Stomach (tissue), 19 donors: Measurements from ENCODE around the gene KHSRP. TPM values are rescaled to one million over a fixed set of nuclear protein-coding genes. Genes with fewer than 3 reads are reported as not detected.

ENCODE experiments used
- DNase-seq, 2 donors: peaks; one replicate each; pipeline versions ENCODE4 v3.0.0 to v3.0.0-alpha.2; 2013 to 2019
- H3K27ac ChIP-seq, 5 donors: fragments of 200-600 bp in 4 of 5; sonication (generic) in 4 of 5; one replicate each; pipeline ENCODE4 v1.5.1; 2013 to 2019; ENCODE audit warnings: mild to moderate bottlenecking in 1 of 5, moderate library complexity in 1 of 5
- H3K27me3 ChIP-seq, 3 donors: fragments of 200-600 bp; sonication (generic); one replicate each; pipeline ENCODE4 v1.5.1; 2017 to 2019; ENCODE audit warnings: mixed run types in 1 of 3
- H3K36me3 ChIP-seq, 4 donors: fragments of 200-600 bp; sonication (generic); 1 replicate in 3 of 4; 2 replicates in 1 of 4; pipeline ENCODE4 v1.5.1; 2016 to 2019
- H3K4me1 ChIP-seq, 4 donors: fragments of 200-600 bp; sonication (generic); one replicate each; pipeline ENCODE4 v1.5.1; 2016 to 2019
- H3K4me3 ChIP-seq, 4 donors: fragments of 200-600 bp; sonication (generic) in 3 of 4; one replicate each; pipeline ENCODE4 v1.5.1; 2016 to 2019; ENCODE audit warnings: mild to moderate bottlenecking in 1 of 4
- H3K9me3 ChIP-seq, 4 donors: fragments of 200-600 bp; sonication (generic); one replicate each; pipeline ENCODE4 v1.5.1; 2016 to 2019
- EP300 ChIP-seq: sonication (generic); formaldehyde crosslinking; IDR thresholded peaks from one replicate; pipeline ENCODE4 v1.6.1; 2017; ENCODE audit warnings: antibody characterized with exemption
- POLR2A ChIP-seq, 4 donors: fragments of 450-650 bp; IDR thresholded peaks; one replicate each; pipeline ENCODE4 v1.6.1; 2016; ENCODE audit warnings: antibody characterized with exemption in 4 of 4, control low read depth in 2 of 4, mild to moderate bottlenecking in 1 of 4, moderate library complexity in 1 of 4
- POLR2AphosphoS5 ChIP-seq, 3 donors: sonication (generic); formaldehyde crosslinking; IDR thresholded peaks; one replicate each; pipeline ENCODE4 v1.6.1; 2016; ENCODE audit warnings: antibody characterized with exemption in 3 of 3
- WGBS, 5 donors: extraction: QIAGEN DNeasy Blood & Tissue Kit in 3 of 5; methylation state at CpG; one replicate each; pipeline versions ENCODE4 v1.1.5 to v1.1.7; 2013 to 2018; 5-methylcytosine and 5-hydroxymethylcytosine counted together
- intact Hi-C: fragments of 100-400 bp; cut with DNase I; formaldehyde crosslinking; loops from one replicate; pipeline ENCODE4 v1.15.1; 2023; ENCODE audit warnings: low total_unique reads
- long read RNA-seq, 10 donors: transcript quantifications; one replicate each; lab custom pipeline, GENCODE V29; 2026
- polyA plus RNA-seq, 3 donors: library from polyadenylated mRNA; stranded (reverse); fragments of 200-250 nt; gene quantifications; one replicate each; pipeline ENCODE4 v1.2.3, GENCODE V29; 2013
- total RNA-seq, 5 donors: library from RNA; depleted of rRNA; stranded (reverse); fragments of >200 nt; gene quantifications; one replicate each; pipeline versions ENCODE4 v1.1.0 to v1.2.3, GENCODE V29; 2014 to 2016
- TF ChIP-seq, protein P1 (sequence below), 7 experiments: fragments of 450-650 bp in 4 of 7; fragments of 200-600 bp in 3 of 7; sonication (generic) in 3 of 7; IDR thresholded peaks; one replicate each; pipeline ENCODE4 v1.5.1; 2016 to 2019; ENCODE audit warnings: antibody characterized with exemption in 7 of 7, control low read depth in 2 of 7, mild to moderate bottlenecking in 1 of 7
- donor health status: healthy with polysubstance abuse.
- donor health status: Bipolar disorder and iron deficiency.
- donor health status: healthy.

Gene KHSRP
- 100 to 1,000 TPM; 111 to 130 (median 112) TPM for total RNA-seq
- polyA plus RNA-seq, result 100 to 1,000 TPM in 1 of 3 donors, 10 to 100 TPM in 2; 49.1 to 103 (median 79.3) TPM
- long read RNA-seq, donor 1, partial matches to known transcripts, result 0 of 6 reads
- long read RNA-seq, donor 1, other reads (novel, unspliced or antisense), result 0 of 6 reads
- long read RNA-seq, donor 2, partial matches to known transcripts, result 7 of 13 reads
- long read RNA-seq, donor 2, other reads (novel, unspliced or antisense), result 0 of 13 reads
- long read RNA-seq, donor 3, partial matches to known transcripts, result 0 of 3 reads
- long read RNA-seq, donor 3, other reads (novel, unspliced or antisense), result 0 of 3 reads
- long read RNA-seq, donor 4, partial matches to known transcripts, result 0 of 2 reads
- long read RNA-seq, donor 4, other reads (novel, unspliced or antisense), result 0 of 2 reads
- long read RNA-seq, donor 5, transcript KHSRP-212 (3 exons, 851 nt), result major isoform, 7 of 51 reads
- long read RNA-seq, donor 5, partial matches to known transcripts, result 41 of 51 reads
- long read RNA-seq, donor 5, other reads (novel, unspliced or antisense), result 0 of 51 reads
- long read RNA-seq, donor 6, partial matches to known transcripts, result 19 of 27 reads
- long read RNA-seq, donor 6, other reads (novel, unspliced or antisense), result 0 of 27 reads
- long read RNA-seq, donor 7, transcript KHSRP-212 (3 exons, 851 nt), result major isoform, 9 of 37 reads
- long read RNA-seq, donor 7, partial matches to known transcripts, result 24 of 37 reads
- long read RNA-seq, donor 7, other reads (novel, unspliced or antisense), result 0 of 37 reads
- long read RNA-seq, donor 8, transcript KHSRP-212 (3 exons, 851 nt), result major isoform, 5 of 19 reads
- long read RNA-seq, donor 8, partial matches to known transcripts, result 11 of 19 reads
- long read RNA-seq, donor 8, other reads (novel, unspliced or antisense), result 0 of 19 reads
- long read RNA-seq, donor 9, partial matches to known transcripts, result 28 of 34 reads
- long read RNA-seq, donor 9, other reads (novel, unspliced or antisense), result 0 of 34 reads
- long read RNA-seq, donor 10, partial matches to known transcripts, result 0 of 4 reads
- long read RNA-seq, donor 10, other reads (novel, unspliced or antisense), result 0 of 4 reads

- peak within 1 kb of the TSS; percentile 73 to 87 (median 85) for H3K27ac ChIP-seq
- H3K4me1 ChIP-seq, result peaks cover 15 to 41% (median 35%) of the 10 kb centered on the region in 4 donors
- TF ChIP-seq POLR2AphosphoS5 (IDR thresholded peaks at IDR 0.05), result peak; percentile 29 to 91 (median 85)
- TF ChIP-seq EP300, result no peak
- intact Hi-C loops, result no loop called here
- no peaks in the 10 kb centered on the region for H3K27me3 ChIP-seq
- DNase-seq, result peak in 1 of 2 donors; percentile 59
- WGBS, 5 donors, result 0 to 1% (median 1%) methylated on average over 3 to 114 of the region's 114 CpGs
- H3K4me3 ChIP-seq, result peak within 1 kb of the TSS; percentile 84 to 92 (median 86)
- peaks cover 24 to 30% (median 28%) of the 10 kb centered on the region in 4 donors for H3K36me3 ChIP-seq
- H3K9me3 ChIP-seq, result no peaks in the 10 kb centered on the region
Measured at GRCh38 chr19:6424195-6424938, at the start of gene KHSRP. TSS of gene KHSRP (minus strand) at chr19:6424811. CDS start at chr19:6424701, 110 bp downstream.

- no peaks in the 10 kb centered on the region for H3K9me3 ChIP-seq
- intact Hi-C loops, result no loop called here
- no peak overlapping the region for H3K27ac ChIP-seq
- H3K36me3 ChIP-seq, result peaks cover 0 to 33% (median under 1%) of the 10 kb centered on the region in 4 donors
- 24 to 54% (median 30%) methylated on average over 9 of the region's 9 CpGs for WGBS, 5 donors
- no peak overlapping the region for H3K4me3 ChIP-seq
- peaks cover 0 to 40% (median 19%) of the 10 kb centered on the region in 3 donors for H3K27me3 ChIP-seq
- peak; percentile 27 to 50 for DNase-seq
- TF ChIP-seq POLR2AphosphoS5 (IDR thresholded peaks at IDR 0.05) (no peak), EP300 (no peak), POLR2A (IDR thresholded peaks at IDR 0.05) (no peak)
- TF ChIP-seq, protein P1, sequence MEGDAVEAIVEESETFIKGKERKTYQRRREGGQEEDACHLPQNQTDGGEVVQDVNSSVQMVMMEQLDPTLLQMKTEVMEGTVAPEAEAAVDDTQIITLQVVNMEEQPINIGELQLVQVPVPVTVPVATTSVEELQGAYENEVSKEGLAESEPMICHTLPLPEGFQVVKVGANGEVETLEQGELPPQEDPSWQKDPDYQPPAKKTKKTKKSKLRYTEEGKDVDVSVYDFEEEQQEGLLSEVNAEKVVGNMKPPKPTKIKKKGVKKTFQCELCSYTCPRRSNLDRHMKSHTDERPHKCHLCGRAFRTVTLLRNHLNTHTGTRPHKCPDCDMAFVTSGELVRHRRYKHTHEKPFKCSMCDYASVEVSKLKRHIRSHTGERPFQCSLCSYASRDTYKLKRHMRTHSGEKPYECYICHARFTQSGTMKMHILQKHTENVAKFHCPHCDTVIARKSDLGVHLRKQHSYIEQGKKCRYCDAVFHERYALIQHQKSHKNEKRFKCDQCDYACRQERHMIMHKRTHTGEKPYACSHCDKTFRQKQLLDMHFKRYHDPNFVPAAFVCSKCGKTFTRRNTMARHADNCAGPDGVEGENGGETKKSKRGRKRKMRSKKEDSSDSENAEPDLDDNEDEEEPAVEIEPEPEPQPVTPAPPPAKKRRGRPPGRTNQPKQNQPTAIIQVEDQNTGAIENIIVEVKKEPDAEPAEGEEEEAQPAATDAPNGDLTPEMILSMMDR (IDR thresholded peaks at IDR 0.05), result no peak
- peaks cover 9 to 26% (median 19%) of the 10 kb centered on the region in 4 donors for H3K4me1 ChIP-seq
Measured at GRCh38 chr19:6473647-6474046, 49.0 kb upstream of the KHSRP start.

DNA sequence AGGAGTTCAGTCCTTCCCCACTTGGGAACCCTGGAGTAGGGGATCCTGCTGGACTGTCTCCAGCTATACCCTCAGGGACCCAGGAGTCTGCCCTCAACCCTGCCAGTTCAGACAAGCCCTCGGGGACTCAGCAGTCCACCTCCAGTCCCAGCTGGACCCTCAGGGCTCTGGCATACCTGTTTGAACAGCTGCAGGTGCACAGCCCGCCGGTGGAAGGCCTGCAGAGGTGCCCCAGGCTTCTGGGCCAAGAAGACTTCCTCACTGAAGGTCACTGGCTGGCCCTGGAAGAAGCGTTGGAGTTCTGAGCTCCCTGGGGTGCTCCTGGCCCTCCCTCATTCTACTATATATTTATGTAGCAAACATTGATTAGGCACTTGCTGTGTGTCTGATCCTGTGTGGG, 48.1 kb upstream of the KHSRP start:
- Histone ChIP-seq H3K27me3 (peaks cover 0 to 31% (median 19%) of the 10 kb centered on the region in 3 donors), H3K27ac (peak overlapping the region in 2 of 5 donors; percentile 3 to 14), H3K4me1 (peaks cover 9 to 26% (median 19%) of the 10 kb centered on the region in 4 donors), H3K36me3 (peaks cover 0 to 42% (median 8%) of the 10 kb centered on the region in 4 donors), H3K9me3 (no peaks in the 10 kb centered on the region), H3K4me3 (no peak overlapping the region)
- DNase-seq, result no peak
- TF ChIP-seq POLR2A (IDR thresholded peaks at IDR 0.05), result no peak
- no peak for TF ChIP-seq EP300
- TF ChIP-seq POLR2AphosphoS5 (IDR thresholded peaks at IDR 0.05), result no peak
- TF ChIP-seq, protein P1 (IDR thresholded peaks at IDR 0.05), result no peak
- whole genome bisulfite sequencing, 5 donors, result 39 to 55% (median 43%) methylated on average over 3 to 4 of the region's 4 CpGs
- intact Hi-C loops, result no loop called here

GRCh38 chr19:6471076-6471475, 46.5 kb upstream of the KHSRP start:
- no peak overlapping the region for H3K4me3 ChIP-seq

More at GRCh38 chr19:6471076-6471475, 46.5 kb upstream of the KHSRP start:
- H3K4me1 ChIP-seq, result peaks cover 8 to 23% (median 10%) of the 10 kb centered on the region in 4 donors
- no peak overlapping the region for H3K27ac ChIP-seq
- 66 to 80% (median 77%) methylated on average over 12 to 14 of the region's 14 CpGs for WGBS, 5 donors
- peaks cover 4 to 59% (median 24%) of the 10 kb centered on the region in 4 donors for H3K36me3 ChIP-seq
- peaks cover 0 to 19% (median 8%) of the 10 kb centered on the region in 3 donors for H3K27me3 ChIP-seq
- no peak for DNase-seq
- intact Hi-C loops, result no loop called here
- H3K9me3 ChIP-seq, result no peaks in the 10 kb centered on the region
- no peak for TF ChIP-seq POLR2A (IDR thresholded peaks at IDR 0.05)
- no peak for TF ChIP-seq EP300
- TF ChIP-seq POLR2AphosphoS5 (IDR thresholded peaks at IDR 0.05), result no peak
- TF ChIP-seq, protein P1 (IDR thresholded peaks at IDR 0.05), result no peak
